Trophoblast cell (in vitro differentiated cells and primary cell): Measurements from ENCODE around the gene CELF1.

ENCODE experiments used
- DNase-seq, 2 donors: peaks; one replicate each; pipeline ENCODE4 v3.0.0-alpha.2; 2016
- H2AFZ ChIP-seq: 2 replicates; pipeline ENCODE4 v1.6.1; 2013; ENCODE audit warnings: low read length, moderate library complexity, mild to moderate bottlenecking; ENCODE audit not compliant: insufficient read depth, poor library complexity
- H2AK5ac ChIP-seq: 2 replicates; pipeline ENCODE4 v1.6.1; 2013; ENCODE audit warnings: mild to moderate bottlenecking, low read length
- H2BK120ac ChIP-seq: 2 replicates; pipeline ENCODE4 v1.6.1; 2013; ENCODE audit warnings: low read length, mild to moderate bottlenecking, moderate library complexity; ENCODE audit not compliant: insufficient read depth, poor library complexity
- H2BK12ac ChIP-seq: 2 replicates; pipeline ENCODE4 v1.6.1; 2013; ENCODE audit warnings: mild to moderate bottlenecking, low read length, moderate library complexity
- H2BK5ac ChIP-seq: 2 replicates; pipeline ENCODE4 v1.6.1; 2013; ENCODE audit warnings: low read length, low read depth, moderate library complexity, mild to moderate bottlenecking; ENCODE audit not compliant: poor library complexity
- H3K14ac ChIP-seq: 2 replicates; pipeline ENCODE4 v1.6.1; 2013; ENCODE audit warnings: mild to moderate bottlenecking, low read length
- H3K18ac ChIP-seq: 2 replicates; pipeline ENCODE4 v1.6.1; 2013; ENCODE audit warnings: mild to moderate bottlenecking, low read length
- H3K23ac ChIP-seq: 2 replicates; pipeline ENCODE4 v1.6.1; 2013; ENCODE audit warnings: low read length
- H3K27ac ChIP-seq: 2 replicates; pipeline ENCODE4 v1.5.1; 2013; ENCODE audit warnings: low read depth, mild to moderate bottlenecking, inconsistent platforms, low read length, moderate library complexity
- H3K27me3 ChIP-seq: 2 replicates; pipeline ENCODE4 v1.6.1; 2013; ENCODE audit warnings: inconsistent platforms, mild to moderate bottlenecking, low read length, moderate library complexity; ENCODE audit not compliant: insufficient read depth
- H3K36me3 ChIP-seq, 2 experiments: 1 replicate in 1 of 2; 2 replicates in 1 of 2; pipeline ENCODE4 v1.6.1; 2013; ENCODE audit warnings: low read length in 2 of 2, mild to moderate bottlenecking in 2 of 2, moderate library complexity in 1 of 2; ENCODE audit not compliant: insufficient read depth in 2 of 2, control insufficient read depth in 1 of 2
- H3K4ac ChIP-seq: 2 replicates; pipeline ENCODE4 v1.6.1; 2013; ENCODE audit warnings: low read depth, mild to moderate bottlenecking, low read length, moderate library complexity
- H3K4me1 ChIP-seq, 2 experiments: 1 replicate in 1 of 2; 2 replicates in 1 of 2; pipeline ENCODE4 v1.6.1; 2013; ENCODE audit warnings: low read length in 2 of 2, mild to moderate bottlenecking in 2 of 2, moderate library complexity in 1 of 2; ENCODE audit not compliant: insufficient read depth in 2 of 2, control insufficient read depth in 1 of 2
- H3K4me2 ChIP-seq: 2 replicates; pipeline ENCODE4 v1.6.1; 2013; ENCODE audit warnings: inconsistent platforms, mild to moderate bottlenecking, low read length, moderate library complexity
- H3K4me3 ChIP-seq: 2 replicates; pipeline ENCODE4 v1.5.1; 2013; ENCODE audit warnings: mild to moderate bottlenecking, low read depth, low read length, inconsistent platforms
- H3K79me1 ChIP-seq: one replicate; pipeline ENCODE4 v1.6.1; 2013; ENCODE audit warnings: low read length
- H3K79me2 ChIP-seq: 2 replicates; pipeline ENCODE4 v1.6.1; 2013; ENCODE audit warnings: low read length, mild to moderate bottlenecking; ENCODE audit not compliant: control insufficient read depth, insufficient read depth, poor library complexity
- H3K9ac ChIP-seq: 2 replicates; pipeline ENCODE4 v1.6.1; 2013; ENCODE audit warnings: mild to moderate bottlenecking, low read length
- H3K9me3 ChIP-seq: 2 replicates; pipeline ENCODE4 v1.6.1; 2013; ENCODE audit warnings: low read depth, mild to moderate bottlenecking, control low read depth, inconsistent platforms, low read length; ENCODE audit not compliant: insufficient read depth
- H4K12ac ChIP-seq: 2 replicates; pipeline ENCODE4 v1.6.1; 2013; ENCODE audit warnings: low read depth, mild to moderate bottlenecking, low read length, moderate library complexity
- H4K8ac ChIP-seq: 2 replicates; pipeline ENCODE4 v1.6.1; 2013; ENCODE audit warnings: low read depth, mild to moderate bottlenecking, low read length, moderate library complexity
- H4K91ac ChIP-seq: one replicate; pipeline ENCODE4 v1.6.1; 2013; ENCODE audit warnings: low read depth, mild to moderate bottlenecking, low read length, moderate library complexity
- WGBS: extraction: QIAGEN DNeasy Blood & Tissue Kit; methylation state at CpG from one replicate; pipeline ENCODE4 v1.1.7; 2013; ENCODE audit warnings: missing lambda C conversion rate; ENCODE audit not compliant: insufficient read length, insufficient coverage; ENCODE audit errors: extremely low coverage; 5-methylcytosine and 5-hydroxymethylcytosine counted together

The CELF1 gene

DNA sequence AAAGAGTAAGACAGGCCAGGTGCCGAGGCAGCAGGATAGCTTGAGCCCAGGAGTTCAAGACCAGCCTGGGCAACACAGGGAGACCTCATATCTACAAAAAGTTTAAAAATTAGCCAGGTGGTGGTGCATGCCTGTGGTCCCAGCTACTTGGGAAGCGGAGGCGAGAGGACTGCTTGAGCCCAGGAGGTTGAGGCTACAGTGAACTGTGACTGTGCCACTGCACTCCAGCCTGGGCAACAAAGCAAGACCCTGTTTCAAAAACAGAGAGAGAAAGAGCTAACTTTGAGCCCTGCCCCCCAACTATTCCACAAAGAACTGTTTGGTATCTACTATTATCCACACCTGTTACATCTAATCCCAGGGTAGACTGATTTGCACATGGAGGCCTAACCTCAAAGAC lies 54.8 kb downstream of the CELF1 start:
- no peak overlapping the region for H3K4ac ChIP-seq
- no peak for DNase-seq
- no peak overlapping the region for H3K23ac ChIP-seq
- no peak overlapping the region for H4K12ac ChIP-seq
- H2AFZ ChIP-seq = no peak overlapping the region
- H2BK120ac ChIP-seq = no peak overlapping the region
- H3K9me3 ChIP-seq = no peaks in the 10 kb centered on the region
- peaks cover 5% of the 10 kb centered on the region for H3K79me2 ChIP-seq
- H3K4me1 ChIP-seq = peaks cover 0 to 4% of the 10 kb centered on the region in 2 experiments
- H3K9ac ChIP-seq = no peak overlapping the region
- no peaks in the 10 kb centered on the region for H3K79me1 ChIP-seq
- H3K27me3 ChIP-seq = no peaks in the 10 kb centered on the region
- no peak overlapping the region for H3K4me2 ChIP-seq
- H3K14ac ChIP-seq = no peak overlapping the region
- no CpG with 5 or more reads among the region's 3 CpGs for WGBS
- H3K18ac ChIP-seq = peak overlapping the region; percentile 30
- no peak overlapping the region for H4K8ac ChIP-seq
- no peak overlapping the region for H3K27ac ChIP-seq
- no peak overlapping the region for H2AK5ac ChIP-seq
- no peak overlapping the region for H2BK12ac ChIP-seq
- H3K4me3 ChIP-seq = no peak overlapping the region
- no peak overlapping the region for H4K91ac ChIP-seq
- no peak overlapping the region for H2BK5ac ChIP-seq
- H3K36me3 ChIP-seq = peaks cover 5 to 10% of the 10 kb centered on the region in 2 experiments

DNA sequence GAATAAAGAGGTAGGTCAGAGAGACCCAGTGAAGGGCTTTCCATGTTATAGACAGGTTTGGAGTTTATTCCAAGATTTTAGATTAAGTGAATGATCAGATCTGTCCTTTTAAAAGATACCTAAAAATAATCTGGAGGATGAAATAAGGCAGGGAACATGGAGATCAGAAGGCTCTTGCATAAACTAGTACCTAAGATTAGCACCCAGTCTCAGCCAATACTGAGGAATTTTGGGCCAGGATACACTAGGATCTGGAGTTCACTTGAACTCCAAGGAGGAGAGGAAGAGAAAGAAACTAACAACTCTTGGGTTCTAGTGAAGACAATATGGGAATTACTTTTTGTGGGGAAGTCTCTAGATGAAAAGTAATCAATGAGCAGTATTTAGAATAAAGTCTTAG lies 56.1 kb downstream of the CELF1 start:
- Histone ChIP-seq H3K79me1 (no peaks in the 10 kb centered on the region), H2AK5ac (no peak overlapping the region), H3K18ac (no peak overlapping the region)

DNA sequence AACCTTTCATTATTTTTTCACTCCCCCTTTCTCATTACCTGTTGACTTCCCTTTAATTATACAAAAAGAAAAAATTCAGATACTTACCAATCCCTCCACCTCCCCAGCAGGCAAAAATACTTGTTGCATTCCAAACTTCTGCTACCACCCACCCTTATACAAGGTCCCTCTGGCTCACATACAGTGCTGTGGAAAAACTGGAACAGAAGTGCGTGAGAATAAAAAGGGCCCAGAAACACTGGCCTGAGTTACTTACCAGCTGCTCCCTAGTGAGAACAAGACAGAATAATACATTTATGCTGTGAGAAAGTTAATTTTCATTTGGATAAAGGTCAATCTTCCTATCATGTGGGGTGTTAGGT lies 57.1 kb downstream of the CELF1 start:
- Histone ChIP-seq H2BK12ac (no peak overlapping the region), H3K9ac (no peak overlapping the region), H3K14ac (no peak overlapping the region), H3K4me3 (no peak overlapping the region), H4K12ac (no peak overlapping the region), H2BK120ac (no peak overlapping the region), H3K27me3 (no peaks in the 10 kb centered on the region), H3K23ac (no peak overlapping the region), H3K79me1 (no peaks in the 10 kb centered on the region), H2AK5ac (no peak overlapping the region), H3K4ac (no peak overlapping the region), H4K91ac (no peak overlapping the region), H3K18ac (no peak overlapping the region), H3K9me3 (no peaks in the 10 kb centered on the region), H4K8ac (no peak overlapping the region), H3K4me1 (peaks cover 0 to 4% of the 10 kb centered on the region in 2 experiments), H3K79me2 (peaks cover 5% of the 10 kb centered on the region), H3K27ac (no peak overlapping the region), H3K4me2 (no peak overlapping the region), H2AFZ (no peak overlapping the region), H2BK5ac (no peak overlapping the region), H3K36me3 (peaks cover 5 to 10% of the 10 kb centered on the region in 2 experiments)
- no peak for DNase-seq
- WGBS = no CpG with 5 or more reads among the region's 1 CpG

More for the DNA sequence above, 56.1 kb downstream of the CELF1 start:
- Histone ChIP-seq H2BK12ac (no peak overlapping the region), H3K27ac (no peak overlapping the region), H2BK120ac (no peak overlapping the region), H2AFZ (no peak overlapping the region), H4K12ac (no peak overlapping the region), H3K4me3 (no peak overlapping the region), H3K9me3 (no peaks in the 10 kb centered on the region), H3K9ac (no peak overlapping the region), H3K36me3 (peaks cover 5 to 10% of the 10 kb centered on the region in 2 experiments), H3K4me2 (no peak overlapping the region), H3K4ac (no peak overlapping the region), H3K14ac (no peak overlapping the region), H3K23ac (no peak overlapping the region), H4K91ac (no peak overlapping the region), H3K27me3 (no peaks in the 10 kb centered on the region), H2BK5ac (no peak overlapping the region), H4K8ac (no peak overlapping the region), H3K79me2 (peaks cover 5% of the 10 kb centered on the region), H3K4me1 (peaks cover 0 to 4% of the 10 kb centered on the region in 2 experiments)
- no peak for DNase-seq

DNA sequence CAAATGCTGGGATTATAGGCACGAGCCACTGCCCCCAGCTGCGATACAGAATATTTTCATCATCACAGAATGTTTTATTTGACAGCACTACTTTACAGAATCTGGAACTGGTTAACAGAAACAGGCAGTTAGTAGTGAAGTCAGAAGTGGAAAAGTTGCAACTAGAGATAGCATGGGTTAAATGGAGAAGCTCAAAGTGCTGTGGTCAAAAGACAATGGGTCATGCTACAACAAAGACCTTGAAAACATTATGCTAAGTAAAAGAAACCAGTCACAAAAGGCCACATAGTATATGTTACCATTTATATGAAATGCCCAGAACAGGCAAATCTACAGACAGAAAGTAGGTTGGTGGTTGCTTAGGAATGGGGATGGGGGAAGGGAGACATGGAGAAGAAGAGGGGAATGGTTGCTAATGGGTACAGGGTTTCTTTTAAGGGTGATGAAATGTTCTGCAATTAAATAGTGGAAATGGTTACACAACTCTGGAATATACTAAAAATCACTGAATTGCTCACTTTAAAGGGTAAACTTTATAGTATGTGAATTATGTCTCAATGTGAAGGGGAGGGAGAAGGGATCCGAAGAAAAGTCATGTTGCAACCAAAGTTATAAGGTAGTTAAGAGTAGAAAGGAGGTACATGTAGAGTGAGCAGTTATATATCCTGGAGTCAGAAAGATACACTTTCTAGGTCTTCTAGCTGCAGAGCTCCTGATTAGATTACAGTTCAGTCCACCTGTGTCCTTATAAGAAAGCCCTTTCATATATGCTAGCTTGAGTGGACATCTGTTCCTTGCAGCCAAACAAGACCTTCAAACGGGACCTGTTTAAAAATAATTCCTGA lies 57.7 kb downstream of the CELF1 start:
- no peak overlapping the region for H3K23ac ChIP-seq
- H3K4me2 ChIP-seq = no peak overlapping the region
- H3K79me2 ChIP-seq = peaks cover 5% of the 10 kb centered on the region
- no peak overlapping the region for H4K91ac ChIP-seq
- no peak overlapping the region for H3K4ac ChIP-seq
- H3K36me3 ChIP-seq = peaks cover 5 to 10% of the 10 kb centered on the region in 2 experiments
- no peaks in the 10 kb centered on the region for H3K9me3 ChIP-seq
- H2BK12ac ChIP-seq = no peak overlapping the region
- no peak overlapping the region for H4K8ac ChIP-seq
- no peaks in the 10 kb centered on the region for H3K79me1 ChIP-seq
- H2BK5ac ChIP-seq = no peak overlapping the region
- H3K9ac ChIP-seq = no peak overlapping the region
- no peak overlapping the region for H3K18ac ChIP-seq
- H4K12ac ChIP-seq = no peak overlapping the region
- no peak overlapping the region for H2BK120ac ChIP-seq
- peaks cover 0 to 4% of the 10 kb centered on the region in 2 experiments for H3K4me1 ChIP-seq
- H3K27me3 ChIP-seq = no peaks in the 10 kb centered on the region
- no peak for DNase-seq
- H2AFZ ChIP-seq = no peak overlapping the region
- H3K14ac ChIP-seq = no peak overlapping the region
- no peak overlapping the region for H2AK5ac ChIP-seq
- no peak overlapping the region for H3K27ac ChIP-seq
- H3K4me3 ChIP-seq = no peak overlapping the region
- no CpG with 5 or more reads among the region's 4 CpGs for WGBS
